ENCODE measurements around the gene CNDP1.

CNDP1 gene

GRCh38 chr18:74595431-74595830, 61.1 kb downstream of the CNDP1 start:
- no peak for DNase-seq

GRCh38 chr18:74597034-74597661, 62.8 kb downstream of the CNDP1 start:
- peak; percentile 91 for DNase-seq

GRCh38 chr18:74597662-74598349, 63.5 kb downstream of the CNDP1 start, which contains the start of gene ZNF407:
TSS of gene ZNF407 (plus strand) at chr18:74597870. CDS start at chr18:74631020, 33,150 bp downstream.
- DNase-seq: peak; percentile 95

- peak; percentile 88 for DNase-seq
Observed at GRCh38 chr18:74598350-74599001, 64.2 kb downstream of the CNDP1 start.

- DNase-seq: no peak
Observed at GRCh38 chr18:74604361-74604760, 70.1 kb downstream of the CNDP1 start.

- no peak for DNase-seq
Observed at GRCh38 chr18:74604774-74605173, 70.5 kb downstream of the CNDP1 start.

GRCh38 chr18:74608681-74609080, 74.4 kb downstream of the CNDP1 start:
- DNase-seq: no peak

- no peak for DNase-seq
Observed at GRCh38 chr18:74609535-74609934, 75.2 kb downstream of the CNDP1 start.

- no peak for DNase-seq
Observed at GRCh38 chr18:74610051-74610615, 75.8 kb downstream of the CNDP1 start.

- DNase-seq: no peak
Observed at GRCh38 chr18:74610860-74611259, 76.6 kb downstream of the CNDP1 start.

GRCh38 chr18:74611765-74612164, 77.5 kb downstream of the CNDP1 start:
- no peak for DNase-seq

GRCh38 chr18:74613381-74613780, 79.1 kb downstream of the CNDP1 start:
- no peak for DNase-seq

GRCh38 chr18:74616494-74616893, 82.2 kb downstream of the CNDP1 start:
- DNase-seq: no peak

- no peak for DNase-seq
Observed at GRCh38 chr18:74617486-74617885, 83.2 kb downstream of the CNDP1 start.

GRCh38 chr18:74622072-74622471, 87.8 kb downstream of the CNDP1 start:
- DNase-seq: no peak

- DNase-seq: no peak
Observed at GRCh38 chr18:74623047-74623816, 88.9 kb downstream of the CNDP1 start.

- no peak for DNase-seq
Observed at GRCh38 chr18:74624466-74624865, 90.2 kb downstream of the CNDP1 start.

GRCh38 chr18:74625157-74625556, 90.9 kb downstream of the CNDP1 start:
- no peak for DNase-seq

GRCh38 chr18:74626049-74626874, 92.0 kb downstream of the CNDP1 start:
- DNase-seq: no peak

- no peak for DNase-seq
Observed at GRCh38 chr18:74630804-74631203, 96.5 kb downstream of the CNDP1 start.

GRCh38 chr18:74631212-74631611, 96.9 kb downstream of the CNDP1 start:
- DNase-seq: no peak

Data from activated effector memory CD4-positive, alpha-beta T cell treated with anti-CD3 and anti-CD28 coated beads, Interleukin-2, amount 50 U/mL, for 16 hours (primary cell).